ENCODE data around the gene KISS1.

The KISS1 gene

DNA sequence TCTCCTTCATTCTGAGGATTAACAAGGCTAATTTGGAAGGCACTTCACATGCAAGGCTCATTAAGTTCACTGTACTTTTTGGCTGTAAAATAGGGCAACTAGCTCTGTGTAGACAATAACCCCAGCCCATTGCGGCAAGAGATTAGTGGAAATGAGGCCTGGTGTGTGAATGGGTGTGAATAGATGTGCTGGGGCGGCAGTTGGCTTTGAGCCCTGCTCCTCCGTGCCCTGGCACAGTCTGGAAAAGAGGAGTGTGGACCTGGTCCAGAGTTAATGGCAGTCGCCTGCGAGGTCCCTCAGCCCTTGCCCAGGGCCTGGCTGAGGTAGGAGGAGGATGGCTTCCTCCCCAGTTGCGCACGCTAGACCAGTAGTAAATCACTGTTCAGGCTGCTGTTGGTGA is 4.8 kb downstream of the KISS1 start:
- H3K9me3 ChIP-seq (ENCODE audit: control insufficient read depth, insufficient read depth, low read length) = no peaks in the 10 kb centered on the region

DNA sequence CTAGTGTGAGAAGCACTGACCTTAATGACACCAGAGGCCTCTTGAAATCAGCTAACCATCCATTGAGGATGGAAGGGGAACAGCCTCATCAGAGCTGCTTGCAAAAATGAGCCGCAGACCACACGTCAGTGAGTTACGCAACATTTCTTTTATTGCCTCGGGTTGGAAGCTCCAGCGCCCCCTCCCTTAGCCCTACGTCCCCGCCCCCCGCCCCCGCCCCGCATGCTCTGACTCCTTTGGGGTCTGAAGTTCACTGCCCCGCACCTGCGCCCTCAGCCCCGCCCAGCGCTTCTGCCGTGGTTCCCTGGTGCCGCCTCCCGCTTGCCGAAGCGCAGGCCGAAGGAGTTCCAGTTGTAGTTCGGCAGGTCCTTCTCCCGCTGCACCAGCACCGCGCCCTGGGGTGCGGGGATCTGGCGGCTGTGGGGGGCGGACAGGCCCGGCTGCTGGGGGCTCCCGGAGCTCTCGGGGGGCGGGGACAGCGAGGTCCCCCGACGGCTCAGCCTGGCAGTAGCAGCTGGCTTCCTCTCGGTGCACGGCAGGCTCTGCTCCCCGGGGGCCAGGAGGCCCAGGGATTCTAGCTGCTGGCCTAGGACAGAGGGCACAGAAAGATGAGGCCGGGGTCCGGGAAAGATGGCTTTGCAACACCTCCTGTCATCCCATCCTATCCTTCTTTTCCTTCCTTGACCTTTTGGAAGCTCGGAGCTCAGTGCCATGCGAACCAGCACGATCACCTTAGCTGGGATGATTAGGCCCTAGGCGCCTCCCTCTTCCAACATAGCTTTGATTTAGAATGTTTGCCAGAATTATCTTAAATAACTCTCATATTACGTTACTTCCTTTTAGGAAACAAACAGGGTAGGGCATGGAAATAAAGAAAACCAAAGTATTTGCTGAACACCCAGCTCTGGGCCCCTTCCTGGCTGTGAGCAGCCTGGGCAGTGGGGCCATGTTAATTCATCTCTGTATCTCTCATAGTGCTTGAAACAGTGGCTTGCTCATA is 5.8 kb downstream of the KISS1 start:
- H3K4me3 ChIP-seq (ENCODE audit: low read depth, low read length) = peak overlapping the region; percentile 56
- H3K27me3 ChIP-seq (ENCODE audit: control insufficient read depth, insufficient read depth, low read length) = peaks cover 54% of the 10 kb centered on the region
- no peak overlapping the region for H3K27ac ChIP-seq (ENCODE audit: low read depth, low read length)

More for the DNA sequence above, 4.8 kb downstream of the KISS1 start:
- no peak overlapping the region for H3K9ac ChIP-seq (ENCODE audit: low read depth, low read length)
- no peaks in the 10 kb centered on the region for H3K36me3 ChIP-seq (ENCODE audit: control insufficient read depth, insufficient read depth, low read length)
- H3K4me1 ChIP-seq (ENCODE audit: control insufficient read depth, insufficient read depth, low read length) = peaks cover 6% of the 10 kb centered on the region; the same call in 1 of the 2 replicates
- peaks cover 54% of the 10 kb centered on the region for H3K27me3 ChIP-seq (ENCODE audit: control insufficient read depth, insufficient read depth, low read length)
- H3K4me3 ChIP-seq (ENCODE audit: low read depth, low read length) = no peak overlapping the region
- H3K27ac ChIP-seq (ENCODE audit: low read depth, low read length) = no peak overlapping the region

DNA sequence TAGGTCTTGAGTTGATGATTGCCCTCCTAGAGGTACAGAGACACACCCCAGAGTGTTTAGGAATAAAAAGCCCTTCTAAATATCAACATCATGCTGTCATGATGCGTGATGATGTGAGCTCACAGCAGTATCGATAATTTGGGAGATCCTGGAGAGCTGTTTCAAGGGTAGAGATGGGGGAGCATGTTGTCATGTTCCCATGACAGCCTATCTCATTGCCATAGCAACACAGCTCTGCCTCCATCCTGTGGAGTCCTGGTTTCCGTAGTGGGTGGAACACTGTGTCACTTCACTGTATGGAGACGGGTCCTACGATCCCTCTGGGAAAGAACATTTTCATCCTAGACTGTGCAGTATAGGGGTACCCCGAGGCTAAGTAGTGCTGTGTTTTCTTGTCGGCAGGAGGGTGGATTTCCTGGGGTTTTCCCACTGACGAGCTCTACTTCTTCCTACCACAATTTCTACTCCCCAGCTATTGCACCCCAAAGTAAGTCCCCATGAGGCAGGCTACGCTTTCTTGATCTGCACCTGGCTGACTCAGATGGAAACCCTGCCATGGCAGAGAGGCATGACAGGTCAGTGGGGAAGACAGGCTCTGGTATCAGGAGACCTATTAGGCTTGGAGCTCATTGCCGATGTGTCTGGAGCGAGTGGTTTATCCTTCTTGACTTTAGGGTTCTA is 7.2 kb downstream of the KISS1 start:
- no peaks in the 10 kb centered on the region for H3K36me3 ChIP-seq (ENCODE audit: control insufficient read depth, insufficient read depth, low read length)
- peaks cover 54% of the 10 kb centered on the region for H3K27me3 ChIP-seq (ENCODE audit: control insufficient read depth, insufficient read depth, low read length)
- H3K4me1 ChIP-seq (ENCODE audit: control insufficient read depth, insufficient read depth, low read length) = peaks cover 6% of the 10 kb centered on the region; the same call in 1 of the 2 replicates
- H3K27ac ChIP-seq (ENCODE audit: low read depth, low read length) = no peak overlapping the region
- no peak overlapping the region for H3K4me3 ChIP-seq (ENCODE audit: low read depth, low read length)
- no peak overlapping the region for H3K9ac ChIP-seq (ENCODE audit: low read depth, low read length)
- no peaks in the 10 kb centered on the region for H3K9me3 ChIP-seq (ENCODE audit: control insufficient read depth, insufficient read depth, low read length)

More for the DNA sequence above, 5.8 kb downstream of the KISS1 start:
- Histone ChIP-seq H3K4me1 (ENCODE audit: control insufficient read depth, insufficient read depth, low read length) (peaks cover 6% of the 10 kb centered on the region; the same call in 1 of the 2 replicates), H3K9ac (ENCODE audit: low read depth, low read length) (no peak overlapping the region), H3K36me3 (ENCODE audit: control insufficient read depth, insufficient read depth, low read length) (no peaks in the 10 kb centered on the region), H3K9me3 (ENCODE audit: control insufficient read depth, insufficient read depth, low read length) (no peaks in the 10 kb centered on the region)

DNA sequence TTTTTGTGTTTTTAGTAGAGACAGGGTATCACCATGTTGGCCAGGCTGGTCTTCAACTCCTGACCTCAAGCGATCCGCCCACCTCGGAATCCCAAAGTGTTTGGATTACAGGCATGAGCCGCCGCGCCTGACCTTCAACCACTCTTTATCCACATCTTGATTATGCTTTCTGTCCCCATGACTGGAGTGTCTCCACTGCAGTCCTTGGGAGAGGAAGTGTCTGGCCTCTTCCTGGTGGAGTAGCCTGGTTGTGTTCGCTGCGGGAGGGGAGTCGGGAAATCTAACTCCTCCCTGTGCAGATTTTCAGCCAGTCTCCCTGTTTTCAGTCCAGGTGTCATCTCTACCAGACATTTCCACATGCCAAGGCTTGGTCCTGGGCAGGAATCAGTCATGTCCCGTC is 9.7 kb downstream of the KISS1 start:
- Histone ChIP-seq H3K36me3 (ENCODE audit: control insufficient read depth, insufficient read depth, low read length) (no peaks in the 10 kb centered on the region), H3K4me3 (ENCODE audit: low read depth, low read length) (no peak overlapping the region), H3K9me3 (ENCODE audit: control insufficient read depth, insufficient read depth, low read length) (no peaks in the 10 kb centered on the region), H3K9ac (ENCODE audit: low read depth, low read length) (no peak overlapping the region), H3K27me3 (ENCODE audit: control insufficient read depth, insufficient read depth, low read length) (peaks cover 36% of the 10 kb centered on the region), H3K27ac (ENCODE audit: low read depth, low read length) (no peak overlapping the region), H3K4me1 (ENCODE audit: control insufficient read depth, insufficient read depth, low read length) (peaks cover 6% of the 10 kb centered on the region; the same call in 1 of the 2 replicates)

DNA sequence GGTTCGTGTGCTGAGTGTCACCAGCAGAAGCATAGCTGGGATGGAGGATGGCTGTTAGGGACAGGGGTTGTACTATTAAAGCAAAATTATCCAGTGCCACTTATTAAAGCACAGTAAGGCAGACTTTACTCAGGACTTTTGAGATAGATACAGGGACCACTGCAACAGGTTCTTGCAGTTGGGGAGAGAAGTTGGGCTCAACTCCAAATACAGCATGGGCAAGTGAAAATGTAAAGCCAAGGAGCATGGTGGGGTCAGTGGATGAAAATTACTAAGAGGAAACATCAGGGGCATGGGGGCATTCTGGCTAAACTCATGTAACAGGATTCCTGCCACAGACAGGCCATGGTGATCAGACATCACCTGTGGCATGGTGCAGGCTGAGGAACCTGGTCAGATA is 15.2 kb downstream of the KISS1 start:
- Histone ChIP-seq H3K4me3 (ENCODE audit: low read depth, low read length) (no peak overlapping the region), H3K27me3 (ENCODE audit: control insufficient read depth, insufficient read depth, low read length) (no peaks in the 10 kb centered on the region), H3K27ac (ENCODE audit: low read depth, low read length) (no peak overlapping the region), H3K9ac (ENCODE audit: low read depth, low read length) (no peak overlapping the region), H3K4me1 (ENCODE audit: control insufficient read depth, insufficient read depth, low read length) (no peaks in the 10 kb centered on the region), H3K9me3 (ENCODE audit: control insufficient read depth, insufficient read depth, low read length) (no peaks in the 10 kb centered on the region), H3K36me3 (ENCODE audit: control insufficient read depth, insufficient read depth, low read length) (no peaks in the 10 kb centered on the region)

DNA sequence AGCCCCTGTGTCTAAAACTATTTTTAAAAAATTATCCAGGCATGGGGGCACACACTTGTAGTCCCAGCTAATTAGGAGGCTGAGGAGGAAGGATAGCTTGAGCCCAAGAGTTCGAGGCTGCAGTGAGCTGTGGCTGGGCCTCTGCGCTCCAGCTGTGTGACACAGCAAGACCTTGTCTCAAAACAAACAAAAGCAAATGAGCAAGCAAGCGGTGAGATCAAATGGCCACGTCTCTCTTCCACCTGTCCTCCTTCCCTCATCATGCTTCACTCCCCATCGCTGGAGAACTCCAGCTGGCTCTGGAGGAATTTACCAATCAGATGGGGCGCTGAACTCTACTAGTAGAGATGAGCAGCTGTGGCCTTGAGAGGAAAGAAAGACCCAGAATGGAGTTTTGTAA is 16.2 kb downstream of the KISS1 start:
- no peaks in the 10 kb centered on the region for H3K27me3 ChIP-seq (ENCODE audit: control insufficient read depth, insufficient read depth, low read length)
- no peaks in the 10 kb centered on the region for H3K9me3 ChIP-seq (ENCODE audit: control insufficient read depth, insufficient read depth, low read length)
- H3K4me1 ChIP-seq (ENCODE audit: control insufficient read depth, insufficient read depth, low read length) = no peaks in the 10 kb centered on the region

DNA sequence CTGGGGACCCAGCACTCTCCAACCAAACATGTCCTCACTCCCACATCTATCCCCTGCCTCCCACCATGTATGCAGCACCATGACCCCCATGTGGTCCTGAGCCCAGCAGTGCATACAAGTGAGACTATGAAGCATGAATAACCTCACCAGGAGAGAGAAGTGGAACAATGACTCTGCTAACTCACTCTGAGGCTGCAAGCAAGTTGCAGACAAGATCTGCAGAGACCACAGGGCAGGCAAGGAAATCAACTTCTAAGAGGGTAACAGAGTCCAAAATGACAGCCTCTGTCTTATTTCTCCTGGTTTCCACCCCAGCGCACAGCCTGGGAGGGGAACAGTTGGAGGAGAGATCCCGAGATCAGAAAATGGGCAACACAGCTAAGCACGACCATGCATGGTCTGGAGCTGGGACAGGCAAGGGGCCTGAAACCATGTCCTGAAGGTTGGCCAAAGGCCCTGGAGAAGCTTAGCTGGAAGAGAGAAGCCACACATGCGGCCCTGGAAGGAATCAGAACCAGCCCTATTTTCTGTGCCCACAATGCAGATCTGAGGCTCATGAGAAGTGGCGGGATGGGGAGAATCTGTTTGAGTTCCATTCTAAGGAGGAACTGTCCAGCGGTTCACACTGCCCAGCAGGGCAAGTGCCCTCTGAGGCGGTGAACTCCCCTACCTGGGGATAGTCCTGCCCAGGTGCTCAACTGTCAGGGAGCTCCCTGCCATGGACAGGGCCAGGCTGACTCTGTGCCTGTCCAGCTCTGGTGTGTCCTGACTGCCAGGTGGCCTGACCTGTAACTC is 17.6 kb downstream of the KISS1 start:
- Histone ChIP-seq H3K9me3 (ENCODE audit: control insufficient read depth, insufficient read depth, low read length) (no peaks in the 10 kb centered on the region), H3K27ac (ENCODE audit: low read depth, low read length) (no peak overlapping the region), H3K4me1 (ENCODE audit: control insufficient read depth, insufficient read depth, low read length) (no peaks in the 10 kb centered on the region), H3K36me3 (ENCODE audit: control insufficient read depth, insufficient read depth, low read length) (no peaks in the 10 kb centered on the region), H3K4me3 (ENCODE audit: low read depth, low read length) (no peak overlapping the region), H3K27me3 (ENCODE audit: control insufficient read depth, insufficient read depth, low read length) (no peaks in the 10 kb centered on the region), H3K9ac (ENCODE audit: low read depth, low read length) (no peak overlapping the region)

More for the DNA sequence above, 16.2 kb downstream of the KISS1 start:
- Histone ChIP-seq H3K4me3 (ENCODE audit: low read depth, low read length) (no peak overlapping the region), H3K27ac (ENCODE audit: low read depth, low read length) (no peak overlapping the region), H3K36me3 (ENCODE audit: control insufficient read depth, insufficient read depth, low read length) (no peaks in the 10 kb centered on the region), H3K9ac (ENCODE audit: low read depth, low read length) (no peak overlapping the region)

DNA sequence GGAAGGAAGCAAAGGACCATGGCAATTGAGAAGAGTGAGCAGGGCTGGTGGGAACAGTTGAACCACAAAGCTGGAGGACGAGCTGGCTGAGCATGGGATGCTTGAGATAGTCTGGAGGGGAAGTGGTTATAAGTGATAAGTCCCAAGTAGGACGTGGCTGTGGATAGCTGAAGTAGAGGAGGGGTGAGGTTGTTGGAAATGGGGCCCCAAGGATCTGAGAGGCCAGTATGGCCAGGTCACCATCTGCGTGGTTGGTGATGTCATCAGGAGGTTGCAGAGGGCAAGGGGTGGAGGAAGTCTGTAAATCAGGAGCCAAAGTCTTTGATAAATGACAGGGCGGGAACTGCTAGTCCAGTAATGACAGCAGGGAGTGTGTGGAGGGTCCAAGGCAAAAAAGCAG is 19.2 kb downstream of the KISS1 start:
- no peaks in the 10 kb centered on the region for H3K27me3 ChIP-seq (ENCODE audit: control insufficient read depth, insufficient read depth, low read length)
- no peaks in the 10 kb centered on the region for H3K4me1 ChIP-seq (ENCODE audit: control insufficient read depth, insufficient read depth, low read length)
- no peaks in the 10 kb centered on the region for H3K9me3 ChIP-seq (ENCODE audit: control insufficient read depth, insufficient read depth, low read length)
- H3K9ac ChIP-seq (ENCODE audit: low read depth, low read length) = no peak overlapping the region
- H3K36me3 ChIP-seq (ENCODE audit: control insufficient read depth, insufficient read depth, low read length) = no peaks in the 10 kb centered on the region
- H3K4me3 ChIP-seq (ENCODE audit: low read depth, low read length) = no peak overlapping the region
- H3K27ac ChIP-seq (ENCODE audit: low read depth, low read length) = no peak overlapping the region

DNA sequence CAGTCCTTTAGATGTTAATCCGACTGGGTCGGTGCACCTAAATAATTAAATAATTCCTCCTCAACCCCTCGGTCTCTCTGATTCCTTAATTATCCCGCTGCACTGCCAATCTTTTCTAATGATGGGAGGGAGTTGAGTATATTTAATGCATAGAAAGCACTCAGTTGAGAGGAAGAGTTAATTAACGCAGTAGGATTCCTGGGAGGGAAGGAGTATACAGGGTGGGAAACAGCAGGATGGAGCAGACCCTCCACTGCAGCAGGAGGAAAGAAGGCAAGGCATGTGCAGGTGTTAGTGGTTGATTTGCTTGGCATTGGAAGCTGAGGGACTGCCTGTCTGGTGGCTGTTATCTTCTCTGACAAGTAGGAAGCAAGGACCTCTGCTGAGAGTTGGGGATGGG is 20.2 kb downstream of the KISS1 start:
- Histone ChIP-seq H3K36me3 (ENCODE audit: control insufficient read depth, insufficient read depth, low read length) (no peaks in the 10 kb centered on the region), H3K27ac (ENCODE audit: low read depth, low read length) (no peak overlapping the region), H3K27me3 (ENCODE audit: control insufficient read depth, insufficient read depth, low read length) (no peaks in the 10 kb centered on the region), H3K4me1 (ENCODE audit: control insufficient read depth, insufficient read depth, low read length) (no peaks in the 10 kb centered on the region), H3K9me3 (ENCODE audit: control insufficient read depth, insufficient read depth, low read length) (0 out of 2 replicates have a peak, but pooled peaks cover 5% of the 10 kb centered on the region), H3K9ac (ENCODE audit: low read depth, low read length) (no peak overlapping the region), H3K4me3 (ENCODE audit: low read depth, low read length) (no peak overlapping the region)

DNA sequence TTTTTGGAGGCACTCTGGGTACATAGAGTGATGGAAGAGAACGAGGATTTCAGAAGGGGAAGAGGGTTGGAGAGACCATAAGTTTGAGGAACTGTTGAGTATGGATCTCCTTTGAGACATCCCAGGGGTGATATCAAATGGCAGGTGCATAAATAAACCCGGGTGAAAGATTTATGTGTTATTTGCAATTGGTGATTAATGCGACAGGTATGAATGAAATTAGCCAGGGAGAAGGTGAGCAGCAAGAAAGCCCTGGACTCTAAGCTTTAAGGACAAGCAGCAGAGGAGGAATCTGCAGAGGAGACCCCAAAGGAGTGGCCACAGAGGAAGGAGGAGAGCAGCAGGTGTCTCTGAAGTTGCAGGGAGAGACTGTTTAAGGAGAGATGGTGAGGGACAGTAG is 21.3 kb downstream of the KISS1 start:
- Histone ChIP-seq H3K4me1 (ENCODE audit: control insufficient read depth, insufficient read depth, low read length) (no peaks in the 10 kb centered on the region), H3K27me3 (ENCODE audit: control insufficient read depth, insufficient read depth, low read length) (no peaks in the 10 kb centered on the region), H3K9ac (ENCODE audit: low read depth, low read length) (no peak overlapping the region), H3K27ac (ENCODE audit: low read depth, low read length) (no peak overlapping the region), H3K36me3 (ENCODE audit: control insufficient read depth, insufficient read depth, low read length) (no peaks in the 10 kb centered on the region), H3K4me3 (ENCODE audit: low read depth, low read length) (no peak overlapping the region), H3K9me3 (ENCODE audit: control insufficient read depth, insufficient read depth, low read length) (peaks cover 14% of the 10 kb centered on the region)

Measured in HUES48 (cell line).